ENCODE data around the gene XYLT1.

XYLT1 gene

GRCh38 chr16:17351441-17352035 lies 119.2 kb downstream of the XYLT1 start:
- no peak overlapping the region for H4K5ac ChIP-seq (ENCODE audit: low read length)
- H4K8ac ChIP-seq (ENCODE audit: low read depth, low read length), result no peak overlapping the region
- no peak overlapping the region for H2AK5ac ChIP-seq (ENCODE audit: low read length)
- H2BK15ac ChIP-seq (replicated peaks; ENCODE audit: low read depth), result no peak overlapping the region
- H3K36me3 ChIP-seq (ENCODE audit: control insufficient read depth, insufficient read depth, low read length), result no peaks in the 10 kb centered on the region
- H3K23ac ChIP-seq (ENCODE audit: low read length), result no peak overlapping the region
- H3K27me3 ChIP-seq (ENCODE audit: insufficient read depth, low read length, poor library complexity), result no peaks in the 10 kb centered on the region
- H2BK5ac ChIP-seq (ENCODE audit: low read length), result no peak overlapping the region
- no peaks in the 10 kb centered on the region for H3K79me1 ChIP-seq (ENCODE audit: low read length)
- no peak for DNase-seq
- H3K4me2 ChIP-seq (ENCODE audit: low read length), result no peak overlapping the region
- no peak overlapping the region for H3K9ac ChIP-seq (ENCODE audit: low read length)
- H3K79me2 ChIP-seq (ENCODE audit: control insufficient read depth, insufficient read depth, low read length), result no peaks in the 10 kb centered on the region
- no peak overlapping the region for H3K56ac ChIP-seq (ENCODE audit: low read length)
- H3K27ac ChIP-seq (ENCODE audit: low read depth, low read length), result no peak overlapping the region
- H3K4me3 ChIP-seq (ENCODE audit: low read length), result no peak overlapping the region
- H3K4me1 ChIP-seq (ENCODE audit: control insufficient read depth, low read depth, low read length), result no peaks in the 10 kb centered on the region
- no peak overlapping the region for H3K4ac ChIP-seq (ENCODE audit: low read depth, low read length)
- no peak overlapping the region for H3K18ac ChIP-seq (ENCODE audit: low read length)
- WGBS (ENCODE audit: extremely low coverage, insufficient coverage, low lambda C conversion rate), result no CpG with 5 or more reads among the region's 6 CpGs
- H2BK120ac ChIP-seq (ENCODE audit: low read depth, low read length), result no peak overlapping the region

- Histone ChIP-seq H4K5ac (ENCODE audit: low read length) (no peak overlapping the region), H3K4me1 (ENCODE audit: control insufficient read depth, low read depth, low read length) (no peaks in the 10 kb centered on the region), H3K27me3 (ENCODE audit: insufficient read depth, low read length, poor library complexity) (no peaks in the 10 kb centered on the region), H3K27ac (ENCODE audit: low read depth, low read length) (no peak overlapping the region), H3K56ac (ENCODE audit: low read length) (no peak overlapping the region), H2BK15ac (replicated peaks; ENCODE audit: low read depth) (no peak overlapping the region), H3K18ac (ENCODE audit: low read length) (no peak overlapping the region), H3K23ac (ENCODE audit: low read length) (no peak overlapping the region), H3K36me3 (ENCODE audit: control insufficient read depth, insufficient read depth, low read length) (no peaks in the 10 kb centered on the region), H3K79me2 (ENCODE audit: control insufficient read depth, insufficient read depth, low read length) (no peaks in the 10 kb centered on the region), H4K8ac (ENCODE audit: low read depth, low read length) (no peak overlapping the region), H3K79me1 (ENCODE audit: low read length) (no peaks in the 10 kb centered on the region), H3K4ac (ENCODE audit: low read depth, low read length) (no peak overlapping the region), H3K4me3 (ENCODE audit: low read length) (no peak overlapping the region), H2BK120ac (ENCODE audit: low read depth, low read length) (no peak overlapping the region), H3K9ac (ENCODE audit: low read length) (no peak overlapping the region), H2AK5ac (ENCODE audit: low read length) (no peak overlapping the region), H2BK5ac (ENCODE audit: low read length) (no peak overlapping the region), H3K4me2 (ENCODE audit: low read length) (no peak overlapping the region)
- no peak for DNase-seq
- WGBS (ENCODE audit: extremely low coverage, insufficient coverage, low lambda C conversion rate), result no CpG with 5 or more reads among the region's 4 CpGs
These were observed 120.6 kb downstream of the XYLT1 start for GRCh38 chr16:17350207-17350606.

- no CpG with 5 or more reads among the region's 11 CpGs for WGBS (ENCODE audit: extremely low coverage, insufficient coverage, low lambda C conversion rate)
- Histone ChIP-seq H4K8ac (ENCODE audit: low read depth, low read length) (no peak overlapping the region), H3K27me3 (ENCODE audit: insufficient read depth, low read length, poor library complexity) (no peaks in the 10 kb centered on the region), H3K4me2 (ENCODE audit: low read length) (no peak overlapping the region), H3K79me2 (ENCODE audit: control insufficient read depth, insufficient read depth, low read length) (no peaks in the 10 kb centered on the region), H2BK5ac (ENCODE audit: low read length) (no peak overlapping the region), H3K56ac (ENCODE audit: low read length) (no peak overlapping the region), H3K36me3 (ENCODE audit: control insufficient read depth, insufficient read depth, low read length) (no peaks in the 10 kb centered on the region), H2BK15ac (replicated peaks; ENCODE audit: low read depth) (no peak overlapping the region), H3K9ac (ENCODE audit: low read length) (no peak overlapping the region), H4K5ac (ENCODE audit: low read length) (no peak overlapping the region), H3K4me3 (ENCODE audit: low read length) (no peak overlapping the region), H3K4ac (ENCODE audit: low read depth, low read length) (no peak overlapping the region), H3K4me1 (ENCODE audit: control insufficient read depth, low read depth, low read length) (no peaks in the 10 kb centered on the region), H2BK120ac (ENCODE audit: low read depth, low read length) (no peak overlapping the region), H2AK5ac (ENCODE audit: low read length) (no peak overlapping the region), H3K18ac (ENCODE audit: low read length) (no peak overlapping the region), H3K23ac (ENCODE audit: low read length) (no peak overlapping the region), H3K27ac (ENCODE audit: low read depth, low read length) (no peak overlapping the region), H3K79me1 (ENCODE audit: low read length) (no peaks in the 10 kb centered on the region)
- DNase-seq, result no peak
These were observed 121.9 kb downstream of the XYLT1 start for GRCh38 chr16:17348826-17349225.

GRCh38 chr16:17348042-17348783 lies 122.5 kb downstream of the XYLT1 start:
- Histone ChIP-seq H3K79me1 (ENCODE audit: low read length) (no peaks in the 10 kb centered on the region), H3K4me3 (ENCODE audit: low read length) (no peak overlapping the region), H4K5ac (ENCODE audit: low read length) (no peak overlapping the region), H2BK5ac (ENCODE audit: low read length) (no peak overlapping the region), H3K27me3 (ENCODE audit: insufficient read depth, low read length, poor library complexity) (no peaks in the 10 kb centered on the region), H3K4me1 (ENCODE audit: control insufficient read depth, low read depth, low read length) (no peaks in the 10 kb centered on the region), H3K23ac (ENCODE audit: low read length) (no peak overlapping the region), H2BK15ac (replicated peaks; ENCODE audit: low read depth) (no peak overlapping the region), H3K56ac (ENCODE audit: low read length) (no peak overlapping the region), H4K8ac (ENCODE audit: low read depth, low read length) (no peak overlapping the region), H2AK5ac (ENCODE audit: low read length) (no peak overlapping the region), H3K4ac (ENCODE audit: low read depth, low read length) (no peak overlapping the region), H3K79me2 (ENCODE audit: control insufficient read depth, insufficient read depth, low read length) (no peaks in the 10 kb centered on the region), H3K18ac (ENCODE audit: low read length) (no peak overlapping the region), H3K4me2 (ENCODE audit: low read length) (no peak overlapping the region), H3K27ac (ENCODE audit: low read depth, low read length) (no peak overlapping the region), H3K36me3 (ENCODE audit: control insufficient read depth, insufficient read depth, low read length) (no peaks in the 10 kb centered on the region), H3K9ac (ENCODE audit: low read length) (no peak overlapping the region), H2BK120ac (ENCODE audit: low read depth, low read length) (no peak overlapping the region)
- DNase-seq, result no peak
- WGBS (ENCODE audit: extremely low coverage, insufficient coverage, low lambda C conversion rate), result no CpG with 5 or more reads among the region's 11 CpGs

- Histone ChIP-seq H3K23ac (ENCODE audit: low read length) (no peak overlapping the region), H2AK5ac (ENCODE audit: low read length) (no peak overlapping the region), H4K8ac (ENCODE audit: low read depth, low read length) (no peak overlapping the region), H2BK5ac (ENCODE audit: low read length) (no peak overlapping the region), H3K27me3 (ENCODE audit: insufficient read depth, low read length, poor library complexity) (no peaks in the 10 kb centered on the region), H3K4ac (ENCODE audit: low read depth, low read length) (no peak overlapping the region), H3K36me3 (ENCODE audit: control insufficient read depth, insufficient read depth, low read length) (no peaks in the 10 kb centered on the region), H3K79me1 (ENCODE audit: low read length) (no peaks in the 10 kb centered on the region), H4K5ac (ENCODE audit: low read length) (no peak overlapping the region), H3K4me3 (ENCODE audit: low read length) (no peak overlapping the region), H3K4me2 (ENCODE audit: low read length) (no peak overlapping the region), H3K27ac (ENCODE audit: low read depth, low read length) (no peak overlapping the region), H3K79me2 (ENCODE audit: control insufficient read depth, insufficient read depth, low read length) (no peaks in the 10 kb centered on the region), H2BK120ac (ENCODE audit: low read depth, low read length) (no peak overlapping the region), H3K56ac (ENCODE audit: low read length) (no peak overlapping the region), H3K4me1 (ENCODE audit: control insufficient read depth, low read depth, low read length) (no peaks in the 10 kb centered on the region), H3K9ac (ENCODE audit: low read length) (no peak overlapping the region), H2BK15ac (replicated peaks; ENCODE audit: low read depth) (no peak overlapping the region), H3K18ac (ENCODE audit: low read length) (no peak overlapping the region)
- DNase-seq, result no peak
- WGBS (ENCODE audit: extremely low coverage, insufficient coverage, low lambda C conversion rate), result no CpG with 5 or more reads among the region's 5 CpGs
These were observed 123.1 kb downstream of the XYLT1 start for GRCh38 chr16:17347624-17348023.
